Measurements from ENCODE around the gene SHOC2.
"Not testable (repeated sequence)": the region's sequence is repeated elsewhere in the genome, so short reads cannot be mapped to it uniquely, and the experiment has no call there.

Gene SHOC2

DNA sequence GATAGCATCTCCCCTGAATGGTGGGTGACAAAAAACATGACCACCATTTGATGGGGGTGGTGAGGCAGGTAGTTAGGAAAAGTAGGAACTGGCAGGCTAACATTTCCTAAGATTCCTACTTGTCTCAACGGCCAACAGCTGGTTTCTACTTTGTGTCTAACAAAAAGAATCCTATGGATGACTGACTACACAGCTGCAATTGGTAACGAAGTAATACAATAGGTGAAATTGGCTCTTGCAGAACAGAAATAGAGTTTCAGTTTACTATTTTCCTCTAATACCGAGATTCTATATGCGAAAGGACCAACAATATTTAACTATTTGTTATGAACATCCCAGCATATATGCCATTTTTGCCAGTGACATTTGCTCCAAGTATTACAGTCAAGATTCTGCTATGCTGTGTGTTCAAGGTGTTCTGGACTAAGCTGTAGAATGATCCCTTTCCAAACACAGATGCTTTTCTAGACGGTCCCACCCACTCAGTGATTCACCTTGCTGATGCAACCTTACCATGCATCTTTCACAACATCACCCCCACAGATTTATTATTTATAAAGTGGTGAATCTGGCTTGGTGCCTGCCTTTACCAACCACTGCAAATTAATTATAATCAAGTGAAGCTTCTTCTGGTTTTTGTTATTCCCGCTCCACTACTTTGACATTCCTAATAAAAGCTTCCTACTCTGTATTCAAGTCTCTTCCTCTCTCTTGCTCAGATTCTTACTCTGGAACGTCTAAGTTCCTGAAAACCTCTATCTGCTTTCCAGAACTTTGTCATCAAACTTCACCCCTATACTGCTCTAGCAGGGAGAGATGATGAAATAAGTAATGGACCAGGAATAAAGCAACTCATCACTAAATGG, 17.2 kb upstream of the SHOC2 start:
- DNase-seq: no peak

DNA sequence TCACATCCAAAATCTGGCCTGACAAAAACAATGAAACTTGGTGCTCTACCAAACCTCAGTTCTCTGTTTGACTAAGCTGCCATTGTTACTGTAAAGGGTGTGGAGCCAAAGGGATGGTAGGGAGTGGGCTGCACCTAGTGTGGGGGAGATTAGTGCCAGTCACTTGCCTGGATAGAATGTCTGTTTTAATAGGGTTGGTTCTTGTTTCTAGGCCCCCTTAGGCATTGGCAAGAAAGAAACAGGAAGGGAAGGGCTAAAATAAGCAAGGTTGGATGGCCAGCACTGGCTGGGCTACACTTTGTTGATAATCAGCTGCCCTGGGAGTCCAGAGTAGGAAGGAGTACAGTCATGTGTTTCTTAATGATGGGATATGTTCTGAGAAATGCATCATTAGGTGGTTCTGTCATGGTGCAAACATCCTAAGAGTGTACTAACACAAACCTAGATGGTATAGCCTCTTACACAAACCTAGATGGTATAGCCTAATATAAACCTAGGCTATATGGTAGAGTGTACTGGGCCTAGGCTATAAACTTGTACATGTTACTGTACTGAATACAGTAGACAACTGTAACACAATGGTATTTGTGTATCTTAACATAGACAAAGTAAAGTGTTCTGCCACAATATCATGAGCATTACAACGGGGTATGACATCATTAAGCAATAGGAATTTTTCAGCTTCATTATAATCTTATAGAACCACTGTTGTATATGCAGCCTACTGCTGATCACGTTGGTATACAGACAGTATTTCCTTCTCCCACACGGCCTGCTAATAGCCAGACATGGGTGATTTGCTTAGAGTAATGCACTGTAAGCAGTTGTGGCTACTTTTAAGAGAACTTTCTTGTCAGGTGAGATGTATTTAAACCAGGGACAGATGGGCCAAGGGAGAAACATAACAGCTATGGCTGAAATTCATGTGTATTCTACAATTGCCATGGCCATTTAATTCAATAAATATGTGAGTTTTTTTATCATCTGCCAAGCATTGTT, 15.8 kb upstream of the SHOC2 start:
- DNase-seq: no peak

DNA sequence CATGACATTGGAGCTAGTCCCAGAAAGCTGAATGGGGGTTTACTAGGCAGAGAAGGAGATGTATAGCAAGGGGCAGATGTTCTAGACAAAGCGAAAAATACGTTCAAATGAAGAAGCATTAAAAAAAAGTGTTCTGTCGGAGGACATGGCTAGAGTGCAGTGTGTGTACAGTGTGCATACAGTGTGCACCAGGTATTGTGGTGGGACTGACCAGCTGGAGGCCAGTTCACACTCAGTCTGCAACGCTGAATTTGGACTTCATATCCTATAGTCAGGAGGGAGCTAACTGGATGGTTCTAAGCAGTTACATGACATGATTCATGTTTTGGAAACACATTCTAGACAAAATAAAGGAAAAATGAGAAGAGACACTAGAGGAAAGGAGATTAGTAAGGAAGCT, 9.3 kb upstream of the SHOC2 start:
- no peak for DNase-seq

DNA sequence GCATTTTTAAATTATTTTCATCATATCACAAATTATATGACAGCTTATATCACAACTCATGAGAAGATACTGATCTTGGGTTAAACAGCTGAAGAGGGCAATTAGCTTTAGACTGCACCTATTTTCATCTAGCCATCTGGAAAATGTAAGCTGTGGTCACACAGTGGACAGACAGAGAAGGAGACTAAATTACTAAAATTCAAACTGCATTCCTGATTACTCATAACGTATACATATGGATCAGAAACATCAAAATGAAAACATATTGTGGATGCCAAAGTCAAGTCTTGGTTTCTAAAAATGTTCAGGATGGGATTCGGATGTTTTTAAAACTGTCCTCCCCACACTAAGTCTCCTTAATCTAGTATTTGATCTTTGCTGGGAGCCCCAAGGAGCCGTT, 7.0 kb upstream of the SHOC2 start:
- DNase-seq: no peak

DNA sequence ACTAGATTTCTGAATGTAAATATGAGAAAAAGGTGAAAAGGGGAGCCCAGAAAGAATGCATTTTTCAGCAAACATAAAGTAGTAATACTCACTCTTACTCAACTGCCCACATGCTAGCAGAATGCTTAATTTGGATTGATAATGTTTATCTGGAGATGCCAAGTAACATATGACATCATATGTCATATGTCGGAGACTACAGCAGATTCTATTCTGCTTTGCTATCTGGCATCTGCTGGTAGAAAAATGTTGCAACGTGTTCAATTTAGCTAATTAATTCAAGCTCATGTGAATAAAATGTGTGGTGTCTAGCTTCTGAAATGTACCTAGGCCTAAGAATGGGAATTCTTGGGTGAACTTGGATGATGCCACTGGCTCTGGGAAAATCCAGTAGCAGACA, 5.0 kb upstream of the SHOC2 start:
- no peak for DNase-seq

DNA sequence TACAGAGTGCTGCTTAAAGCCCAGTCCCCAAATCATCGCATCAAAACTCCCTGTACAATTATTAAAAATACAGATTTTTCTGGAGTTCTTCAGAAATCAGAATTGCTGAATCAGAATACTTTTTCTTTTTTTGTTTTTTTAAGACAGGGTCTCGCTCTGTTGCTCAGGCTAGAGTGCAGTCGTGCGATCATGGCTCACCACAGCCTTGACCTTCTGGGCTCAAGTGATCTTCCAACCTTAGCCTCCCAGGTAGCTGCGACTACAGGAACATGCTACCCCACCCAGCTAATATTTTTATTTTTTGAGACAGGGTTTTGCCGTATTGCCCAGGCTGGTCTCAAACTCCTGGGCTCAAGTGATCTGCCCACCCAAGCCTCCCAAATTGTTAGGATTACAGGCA, 4.4 kb upstream of the SHOC2 start:
- DNase-seq: no peak

DNA sequence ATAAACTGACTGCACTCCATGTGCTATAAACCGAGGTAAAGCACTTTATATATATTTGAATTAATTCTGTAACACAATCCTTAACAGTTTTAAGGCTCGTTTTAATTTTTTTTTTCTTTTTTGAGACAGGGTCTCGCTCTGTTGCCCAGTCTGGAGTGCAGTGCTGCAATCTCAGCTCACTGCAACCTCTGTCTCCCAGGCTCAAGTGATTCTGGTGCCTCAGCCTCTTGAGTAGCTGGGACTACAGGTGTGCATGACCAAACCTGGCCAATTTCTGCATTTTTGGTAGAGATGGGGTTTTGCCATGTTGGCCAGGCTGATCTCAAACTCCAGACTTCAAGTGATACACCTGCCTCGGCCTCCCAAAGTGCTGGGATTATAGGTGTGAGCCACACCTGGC, 3.8 kb upstream of the SHOC2 start:
- DNase-seq: not testable (repeated sequence)

DNA sequence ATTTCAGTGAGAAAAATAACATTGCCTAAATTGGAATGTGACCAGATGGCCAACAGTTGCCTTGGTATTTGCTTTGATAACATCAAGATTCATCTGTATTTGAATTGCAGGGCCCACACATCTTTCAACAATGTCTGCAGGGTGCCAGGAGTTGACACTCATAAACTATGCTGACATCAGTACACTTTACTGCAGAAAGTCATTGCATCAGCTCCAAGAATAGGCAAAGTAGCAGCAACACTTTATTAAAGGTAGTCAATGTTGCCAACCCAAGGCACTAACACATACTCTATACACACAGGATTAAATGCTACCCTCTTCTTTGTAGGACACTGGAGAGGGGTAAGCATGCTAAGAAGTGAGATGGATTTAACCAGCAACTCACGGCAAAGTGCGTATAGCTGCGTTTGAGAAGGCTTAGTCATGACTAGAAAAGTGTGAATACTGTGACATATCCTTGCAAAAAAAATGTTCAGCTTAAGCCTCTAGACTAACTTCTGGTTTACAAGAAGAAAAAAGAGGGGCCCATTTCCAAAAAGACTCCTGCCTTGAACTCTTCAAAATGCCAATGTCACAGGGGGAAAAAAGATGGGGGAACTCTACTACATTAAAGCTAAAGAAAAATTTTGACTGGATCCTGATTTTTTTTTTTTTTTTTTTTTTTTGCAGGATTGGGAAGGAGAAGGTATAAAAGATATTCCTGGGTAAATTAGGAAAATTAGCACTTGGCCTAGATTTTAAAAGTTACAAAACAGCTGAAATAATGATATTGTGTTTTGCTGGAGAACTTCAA, 2.7 kb upstream of the SHOC2 start:
- no peak for DNase-seq

DNA sequence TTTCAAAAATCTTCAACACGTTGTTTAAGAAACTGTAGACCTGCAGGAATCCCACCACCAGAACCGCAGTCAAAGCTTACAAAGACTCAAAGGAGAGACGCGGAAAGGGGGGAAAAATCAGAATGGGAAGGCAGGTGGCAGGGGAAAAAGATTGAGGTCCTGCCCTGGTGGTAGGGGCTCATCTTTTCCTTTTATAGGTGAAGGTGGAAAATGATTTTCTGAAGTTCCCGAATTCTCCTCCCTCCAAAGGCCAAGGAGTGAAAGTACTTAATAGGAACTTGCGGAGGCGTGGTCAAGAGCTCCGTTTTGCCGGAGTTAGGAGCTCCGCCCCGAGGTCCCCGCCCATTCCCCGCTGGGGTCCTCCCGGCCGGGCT, 1.1 kb upstream of the SHOC2 start:
- DNase-seq: peak; percentile 90

DNA sequence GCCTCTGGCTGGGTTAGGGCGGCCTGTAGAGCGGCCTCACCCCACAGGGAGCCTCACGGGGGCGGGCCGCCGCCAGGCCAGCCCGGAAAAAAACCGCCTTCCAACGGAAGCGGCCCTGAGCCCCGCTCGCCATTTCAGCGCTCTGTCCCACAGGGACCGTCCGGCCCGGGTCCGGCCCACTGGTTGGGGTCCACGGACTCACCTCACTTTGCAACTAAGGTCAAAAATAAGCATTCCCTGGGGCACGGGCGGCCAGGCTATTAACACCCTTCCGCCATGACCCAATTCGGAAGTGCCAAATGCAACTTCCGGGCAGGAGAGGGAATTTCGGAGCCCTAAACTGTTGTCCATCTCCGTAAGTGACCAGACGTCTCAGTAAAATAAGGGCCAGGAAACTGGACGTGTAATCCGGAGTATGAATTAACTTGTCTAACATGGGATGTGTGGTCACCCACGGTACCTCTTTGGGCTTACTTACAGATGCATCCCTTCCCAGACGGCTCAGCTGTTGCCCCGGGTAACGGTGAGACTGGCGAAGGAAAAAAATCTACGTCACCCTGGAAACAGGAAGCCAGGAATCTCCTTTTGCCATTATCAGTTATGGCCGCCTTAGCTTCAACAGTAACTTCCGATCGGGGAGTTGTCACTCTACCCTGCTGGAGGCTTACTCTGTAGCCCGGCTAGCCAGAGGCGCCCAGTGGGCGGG, 608 bp upstream of the SHOC2 start, which contains the start of gene BBIP1:
Gene BBIP1, minus strand, starts transcription at position 538 of the 706 bp plus-strand sequence. CDS start 1,023 bp downstream, outside the sequence.
- DNase-seq: peak; percentile 100

DNA sequence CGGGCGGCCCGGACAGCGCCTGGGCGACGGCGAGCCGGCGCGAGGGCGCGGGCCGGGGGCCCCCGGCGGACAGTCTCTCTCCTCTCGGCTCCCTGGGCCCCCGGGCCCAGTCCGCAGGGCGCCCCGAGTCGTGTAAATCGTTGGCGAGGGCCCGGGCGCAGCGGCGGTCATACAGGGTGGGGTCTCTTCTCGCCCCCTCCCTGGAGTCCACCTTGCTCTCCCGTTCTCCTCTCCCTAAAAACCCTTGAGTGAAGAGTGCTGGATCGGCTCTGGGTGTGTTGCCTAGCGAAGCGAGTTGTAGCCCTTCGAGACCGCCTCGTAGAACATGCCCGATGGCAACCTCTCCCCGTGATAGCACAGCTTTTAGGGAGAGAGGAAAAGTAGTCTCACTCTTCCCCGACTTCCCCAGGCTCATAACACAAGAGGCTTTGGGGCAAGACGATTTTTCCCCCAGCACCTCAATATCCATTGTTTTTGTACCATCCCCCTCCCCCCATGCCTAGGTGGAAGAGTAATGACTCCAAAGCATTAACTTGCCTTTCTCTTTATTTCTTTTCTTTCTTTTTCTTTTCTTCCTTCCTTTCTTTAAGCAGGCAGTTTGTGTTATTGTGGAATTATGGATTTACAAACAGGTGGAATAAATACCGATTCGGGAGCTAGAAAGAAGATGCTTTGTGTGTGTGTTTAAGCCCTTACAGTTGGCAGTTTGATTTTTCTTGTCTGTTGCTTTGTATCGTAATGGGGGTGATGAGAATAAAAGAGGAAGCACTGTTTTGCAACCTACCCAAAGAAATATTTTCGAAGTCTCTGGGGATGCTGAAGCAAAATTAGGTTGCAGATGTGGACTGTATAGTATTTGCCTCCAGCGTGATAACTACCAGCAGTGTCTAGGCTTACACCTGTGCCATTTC, 822 bp downstream of the SHOC2 start:
- peak; percentile 87 for DNase-seq

DNA sequence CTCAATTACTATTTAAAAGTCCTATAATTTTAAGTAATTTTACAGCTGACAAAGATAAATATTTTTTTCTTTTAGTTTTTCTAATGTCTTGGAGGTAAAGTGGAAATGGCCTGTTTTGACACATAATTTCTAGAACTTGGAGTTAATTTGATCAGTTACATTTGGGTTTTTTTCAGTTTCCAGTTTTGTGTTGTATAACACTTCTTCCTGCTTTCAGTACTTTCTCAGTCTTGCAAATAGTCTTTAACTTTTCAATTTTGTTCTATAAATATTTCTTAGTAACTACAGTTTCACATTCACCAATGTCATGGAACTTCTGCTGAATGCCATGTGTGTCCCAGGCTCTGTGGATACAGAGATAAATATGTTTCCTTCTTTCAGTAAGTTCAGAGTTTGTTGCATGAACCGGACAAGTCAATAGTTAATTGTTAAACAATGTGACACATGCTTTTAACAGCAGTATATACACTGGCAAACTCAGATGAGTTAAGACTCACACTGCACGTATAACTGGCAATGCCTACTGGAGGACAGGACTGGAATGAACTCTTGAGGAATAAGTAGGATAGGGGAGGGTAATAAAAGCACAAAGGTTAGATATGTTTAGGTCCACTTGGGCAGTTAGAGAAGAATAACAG, 4.6 kb downstream of the SHOC2 start:
- DNase-seq: peak; percentile 39

DNA sequence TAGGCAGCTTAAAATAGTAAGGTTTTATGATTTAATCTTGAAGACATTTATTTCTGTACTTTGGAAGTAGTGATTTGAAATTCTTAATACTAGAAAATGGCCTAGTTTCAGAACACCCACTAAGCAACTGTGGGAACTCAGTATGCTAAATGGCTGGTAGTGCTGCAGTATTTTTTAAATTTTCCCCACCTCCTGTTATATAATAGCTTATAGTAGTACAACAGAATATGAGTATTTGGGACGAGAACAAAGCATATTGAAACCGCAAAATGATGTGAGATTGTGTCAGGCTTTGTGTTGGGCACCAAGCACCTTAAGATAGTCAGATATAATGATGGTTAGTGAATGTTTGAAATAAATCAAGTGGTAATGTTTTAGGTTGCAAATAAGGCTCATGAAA, 8.1 kb downstream of the SHOC2 start:
- DNase-seq: no peak

DNA sequence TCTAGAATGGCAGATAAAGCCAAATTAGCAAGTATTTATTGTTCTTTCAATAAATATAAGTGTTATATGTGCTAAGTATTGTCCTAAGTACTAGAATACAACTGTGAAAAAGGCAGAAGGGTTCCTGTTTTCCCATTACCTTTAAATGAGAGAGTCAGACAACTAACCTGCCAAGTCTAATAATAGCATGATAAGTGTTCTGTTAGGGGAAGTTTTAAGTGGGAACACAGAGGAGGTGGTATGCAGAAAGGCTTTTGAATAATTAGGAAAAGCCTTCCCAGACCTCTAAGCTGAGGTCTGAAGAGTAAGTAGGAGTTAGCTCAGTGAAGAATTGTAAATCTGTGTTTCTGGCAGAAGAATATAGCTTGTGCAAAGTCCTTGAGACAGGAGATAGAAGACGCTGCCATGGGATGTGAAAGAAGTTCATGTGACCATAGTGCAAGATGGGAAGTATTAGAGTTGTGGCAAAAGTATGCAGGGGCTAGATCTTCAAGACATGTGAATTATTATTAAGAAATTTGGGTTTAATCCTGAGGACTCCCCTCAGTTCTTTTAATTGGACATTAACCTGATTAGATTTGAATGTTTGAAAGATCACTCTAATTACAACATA, 12.5 kb downstream of the SHOC2 start:
- no peak for DNase-seq

DNA sequence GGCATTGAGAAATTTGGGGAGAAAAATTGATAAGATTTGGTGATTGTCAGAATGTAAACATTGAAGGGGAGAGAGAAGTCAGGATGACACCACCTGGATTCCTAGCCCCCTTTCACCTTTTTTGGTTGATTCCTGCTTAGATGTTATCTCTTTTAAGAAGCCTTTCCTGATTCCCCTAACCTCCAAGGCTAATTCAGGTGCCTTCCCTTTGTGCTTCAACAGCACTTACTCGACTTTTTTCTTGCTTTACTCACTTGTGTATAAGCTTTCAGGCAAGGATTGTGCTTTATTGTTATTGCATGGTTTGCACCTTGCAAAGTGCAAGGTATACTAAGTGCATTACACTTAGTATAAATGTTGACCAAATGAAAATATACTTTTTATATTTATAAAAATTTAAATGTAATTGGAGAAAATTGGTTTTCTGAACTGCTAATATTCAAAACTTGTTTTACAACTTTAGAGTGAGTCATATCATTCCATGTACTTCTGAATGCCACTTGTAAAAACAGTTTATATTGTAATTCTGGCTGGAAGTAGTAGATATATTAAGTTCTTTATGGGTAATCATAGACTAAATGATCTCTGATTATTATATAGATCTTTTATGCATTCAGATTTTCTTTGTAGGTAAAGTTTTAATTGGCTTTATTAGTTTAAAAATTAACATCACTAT, 13.2 kb downstream of the SHOC2 start:
- no peak for DNase-seq

DNA sequence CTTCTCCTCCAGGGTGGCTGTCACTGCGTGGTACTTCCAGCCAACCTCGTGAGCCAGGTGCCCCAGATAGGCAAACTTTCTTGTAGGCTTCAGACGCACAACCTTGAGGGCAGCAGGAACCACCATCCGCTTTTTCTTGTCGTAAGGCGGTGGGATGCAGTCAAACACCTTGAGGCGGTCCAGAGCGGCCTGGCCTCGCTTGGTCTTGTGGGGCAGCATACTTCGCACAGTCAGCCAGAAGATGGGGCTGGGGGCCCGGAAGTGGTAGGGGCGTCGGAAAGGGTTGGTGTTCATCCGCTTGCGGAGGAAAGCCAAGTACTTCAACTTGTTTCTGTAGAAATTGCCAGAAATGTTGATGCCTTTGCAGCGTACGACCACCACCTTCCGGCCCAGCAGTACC, 17.4 kb downstream of the SHOC2 start:
- DNase-seq: no peak

DNA sequence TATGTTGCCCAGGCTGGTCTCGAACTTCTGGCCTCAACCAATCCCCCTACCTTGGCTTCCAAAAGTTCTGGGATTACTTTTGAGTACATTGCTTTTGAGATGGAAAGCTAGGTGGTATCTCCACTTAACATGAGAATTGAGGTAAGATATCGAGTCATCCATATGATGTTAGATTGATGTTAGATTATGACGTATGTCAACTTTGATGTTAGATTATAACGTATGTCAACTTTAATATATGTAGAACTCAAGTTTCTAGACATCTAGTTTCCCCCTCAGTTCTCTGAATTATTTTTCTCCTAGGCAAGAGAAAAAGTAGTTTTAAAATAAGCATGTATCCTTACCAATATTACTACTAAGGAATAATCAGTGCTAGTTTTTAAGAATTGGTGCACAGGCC, 20.0 kb downstream of the SHOC2 start:
- DNase-seq: no peak

DNA sequence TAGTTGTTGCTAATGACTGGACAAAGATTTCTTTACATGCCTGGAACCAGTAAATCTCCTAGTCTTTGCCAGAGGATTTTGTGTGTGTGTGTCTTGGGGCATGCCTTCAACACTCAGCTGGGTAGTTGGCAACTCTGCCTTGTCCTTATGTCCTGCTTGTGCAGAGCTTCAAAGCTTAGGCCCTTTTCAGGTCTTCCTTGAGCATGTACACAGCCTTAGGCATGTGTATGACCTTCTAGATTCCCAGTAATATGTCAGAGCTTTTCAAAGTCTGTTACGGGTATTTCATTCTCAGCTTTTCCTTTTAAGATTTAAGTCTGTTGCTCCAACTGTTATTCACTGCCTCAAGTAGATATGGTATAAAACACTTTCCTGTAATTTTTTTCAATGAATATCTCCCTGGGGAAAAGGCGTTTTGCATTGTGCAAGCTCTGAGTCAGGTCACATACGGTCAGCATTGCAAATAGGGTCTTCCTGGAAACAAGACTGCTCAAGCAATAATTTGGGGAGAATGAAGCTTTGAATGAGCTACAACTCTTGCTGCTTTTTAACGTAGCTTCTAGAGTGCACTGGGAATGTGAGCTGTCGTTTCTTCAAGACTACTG, 25.5 kb downstream of the SHOC2 start:
- peak; percentile 58 for DNase-seq

DNA sequence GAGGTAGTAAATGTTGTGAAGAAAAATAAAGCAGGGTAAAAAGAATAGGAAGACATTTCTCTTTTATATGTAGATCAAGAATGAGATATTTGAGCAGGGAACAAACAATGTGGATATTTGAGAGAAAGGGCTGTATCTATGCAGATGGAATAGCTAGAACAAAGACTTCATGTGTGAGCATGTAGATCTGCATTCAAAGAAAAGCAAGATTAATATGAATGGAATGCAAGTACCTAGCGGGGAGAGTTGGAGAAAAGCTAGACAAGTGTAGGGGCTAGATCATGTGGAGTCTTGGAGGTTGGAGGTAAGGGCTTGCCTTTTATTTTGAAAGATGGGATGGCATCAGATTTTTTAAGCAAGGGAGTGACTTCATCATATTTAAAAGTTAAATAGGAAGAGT, 27.1 kb downstream of the SHOC2 start:
- no peak for DNase-seq
